ENCODE results near the gene GRK4. TPM values are rescaled to one million over a fixed set of nuclear protein-coding genes. Genes with fewer than 3 reads are reported as not detected.

The GRK4 gene
- total and polyA plus RNA-seq, 2 of the 4 experiments (the other 2 are of a cell fraction): 1.6 to 2.2 TPM

DNA sequence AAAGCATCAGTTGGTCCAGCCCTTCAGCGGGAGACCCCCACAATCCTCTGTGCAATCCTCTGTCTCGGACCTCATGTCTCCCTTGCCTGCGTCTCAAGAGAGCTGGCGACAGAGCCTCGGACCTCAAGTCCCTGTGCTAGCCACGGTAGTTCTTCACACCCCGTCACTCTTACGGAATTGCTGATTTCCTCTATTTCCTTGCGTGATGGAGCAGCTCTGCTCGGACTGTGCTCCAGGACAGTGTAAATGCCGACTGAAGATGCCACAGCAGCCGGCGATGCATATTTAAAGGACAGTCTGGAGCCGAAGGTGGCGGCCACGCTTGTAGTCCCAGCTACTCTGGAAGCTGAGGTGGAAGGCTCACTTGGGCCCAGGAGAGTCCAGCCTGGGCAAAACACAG, 1.9 kb downstream of the GRK4 start:
- Histone ChIP-seq H2AFZ (replicated peaks; ENCODE audit: low read length, poor library complexity) (peak overlapping the region; percentile 2), H3K4me1 (ENCODE audit: control insufficient read depth, insufficient read depth, low read length) (peaks cover 10% of the 10 kb centered on the region), H3K79me1 (ENCODE audit: low read depth in 1 of 2, low read length in 2 of 2) (peaks cover 19 to 34% of the 10 kb centered on the region in 2 experiments), H2BK120ac (ENCODE audit: low read depth, low read length) (no peak overlapping the region), H3K4ac (ENCODE audit: low read depth, low read length) (no peak overlapping the region), H4K8ac (ENCODE audit: low read depth in 2 of 2, low read length in 2 of 2) (no peak overlapping the region), H3K36me3 (ENCODE audit: control insufficient read depth, insufficient read depth, low read length) (no peaks in the 10 kb centered on the region), H2AK9ac (replicated peaks; ENCODE audit: low read depth, low read length, poor library complexity) (no peak overlapping the region), H3K9ac (ENCODE audit: low read depth, low read length) (no peak overlapping the region), H4K20me1 (ENCODE audit: insufficient read depth, low read length) (peaks cover 19% of the 10 kb centered on the region), H3K9me3 (ENCODE audit: control insufficient read depth, insufficient read depth, low read length) (no peaks in the 10 kb centered on the region), H2AK5ac (ENCODE audit: low read depth, low read length) (no peak overlapping the region), H3K27me3 (ENCODE audit: control insufficient read depth, insufficient read depth, low read length) (no peaks in the 10 kb centered on the region), H4K5ac (ENCODE audit: low read depth, low read length) (no peak overlapping the region), H3K18ac (ENCODE audit: low read depth, low read length) (no peak overlapping the region), H3K23ac (ENCODE audit: low read depth, low read length) (no peak overlapping the region), H3K27ac (ENCODE audit: insufficient read depth, low read length) (no peak overlapping the region), H2BK5ac (ENCODE audit: low read depth, low read length, poor library complexity, severe bottlenecking) (no peak overlapping the region), H2BK15ac (ENCODE audit: low read depth, low read length) (no peak overlapping the region), H3K14ac (replicated peaks; ENCODE audit: low read depth, low read length) (no peak overlapping the region), H3K9me1 (ENCODE audit: insufficient read depth, low read length) (peaks cover 7% of the 10 kb centered on the region), H3K4me2 (ENCODE audit: low read depth, low read length) (no peak overlapping the region), H2BK20ac (ENCODE audit: low read depth, low read length) (no peak overlapping the region), H4K91ac (ENCODE audit: insufficient read depth, low read depth, low read length) (no peak overlapping the region), H3K4me3 (ENCODE audit: insufficient read depth, low read depth, low read length) (no peak overlapping the region), H3K56ac (ENCODE audit: extremely low read depth, insufficient read depth, low read length) (no peak overlapping the region)
- intact Hi-C loops (cut with micrococcal nuclease) (no loop called here), dilution Hi-C loops (cut with HindIII; ENCODE audit: low sequenced_read_pairs, unreplicated experiment) (no loop called here), in situ Hi-C loops (cut with MboI; ENCODE audit: low sequenced_read_pairs) (no loop called here)
- ATAC-seq (ENCODE audit: low read depth) (no peak), DNase-seq (no peak)
- CTCF ChIA-PET: no interaction called here
- no TSS peak for BruUV-seq (replicated peaks)
- WGBS, 2 experiments (ENCODE audit: extremely low coverage in 2 of 2, insufficient read length in 1 of 2): 76% methylated on average over 12 of the region's 16 CpGs; no CpG with 5 or more reads in 1 of the 2 experiments
- no peak for TF ChIP-seq FOS (IDR thresholded peaks at IDR 0.05; ENCODE audit: low read depth, low read length)
- no peak for TF ChIP-seq CEBPB (IDR thresholded peaks at IDR 0.05; ENCODE audit: low read depth, low read length)
- TF ChIP-seq RFX5 (IDR thresholded peaks at IDR 0.05; ENCODE audit: low read depth, low read length): no peak
- no peak for TF ChIP-seq MXI1 (IDR thresholded peaks at IDR 0.05; ENCODE audit: borderline replicate concordance, low read depth, low read length)
- TF ChIP-seq NFE2L2 (IDR thresholded peaks at IDR 0.05; ENCODE audit: low read depth, low read length): no peak
- TF ChIP-seq CTCF (conservative IDR thresholded peaks at IDR 0.05; ENCODE audit: low read depth, low read length): no peak
- TF ChIP-seq SMC3 (IDR thresholded peaks at IDR 0.05; ENCODE audit: low read depth, low read length): no peak
- no peak for TF ChIP-seq RAD21 (IDR thresholded peaks at IDR 0.05; ENCODE audit: low read length)
- TF ChIP-seq, protein P1, sequence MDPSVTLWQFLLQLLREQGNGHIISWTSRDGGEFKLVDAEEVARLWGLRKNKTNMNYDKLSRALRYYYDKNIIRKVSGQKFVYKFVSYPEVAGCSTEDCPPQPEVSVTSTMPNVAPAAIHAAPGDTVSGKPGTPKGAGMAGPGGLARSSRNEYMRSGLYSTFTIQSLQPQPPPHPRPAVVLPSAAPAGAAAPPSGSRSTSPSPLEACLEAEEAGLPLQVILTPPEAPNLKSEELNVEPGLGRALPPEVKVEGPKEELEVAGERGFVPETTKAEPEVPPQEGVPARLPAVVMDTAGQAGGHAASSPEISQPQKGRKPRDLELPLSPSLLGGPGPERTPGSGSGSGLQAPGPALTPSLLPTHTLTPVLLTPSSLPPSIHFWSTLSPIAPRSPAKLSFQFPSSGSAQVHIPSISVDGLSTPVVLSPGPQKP (IDR thresholded peaks at IDR 0.05; ENCODE audit: borderline replicate concordance, low read depth, low read length): no peak
- TF ChIP-seq CHD1 (IDR thresholded peaks at IDR 0.05; ENCODE audit: low read depth, low read length): no peak
- no peak for TF ChIP-seq BHLHE40 (IDR thresholded peaks at IDR 0.05; ENCODE audit: low read depth, low read length)
- no peak for TF ChIP-seq RCOR1 (IDR thresholded peaks at IDR 0.05; ENCODE audit: insufficient replicate concordance, low read length)
- no peak for TF ChIP-seq MAFK (IDR thresholded peaks at IDR 0.05; ENCODE audit: low read depth, low read length)
- TF ChIP-seq USF2 (IDR thresholded peaks at IDR 0.05; ENCODE audit: low read depth, low read length): no peak
- TF ChIP-seq POLR2A (IDR thresholded peaks at IDR 0.05; ENCODE audit: low read depth, low read length): no peak
- TF ChIP-seq MAZ (IDR thresholded peaks at IDR 0.05; ENCODE audit: borderline replicate concordance, low read depth, low read length): no peak
- POLR2A ChIA-PET (ENCODE audit: unreplicated experiment): interaction anchor here (0.6 kb wide), 1 partner anchor 22 kb away, joined by 5 read pairs; no protein-coding TSS in a partner anchor
